Activated naive CD4-positive, alpha-beta T cell (primary cell): ENCODE measurements around the gene LSAMP.

ENCODE experiments used
- DNase-seq, 4 experiments: peaks; one replicate each; lab custom pipeline; 2025; lab: John Stamatoyannopoulos, UW

Gene LSAMP

GRCh38 chr3:116445311-116445841 lies at the start of gene LSAMP:
Gene LSAMP (minus strand): TSS chr3:116445487.
- DNase-seq, result no peak

- no peak for DNase-seq
Measured at GRCh38 chr3:116492379-116492778, 47.1 kb upstream of the LSAMP start.

DNA sequence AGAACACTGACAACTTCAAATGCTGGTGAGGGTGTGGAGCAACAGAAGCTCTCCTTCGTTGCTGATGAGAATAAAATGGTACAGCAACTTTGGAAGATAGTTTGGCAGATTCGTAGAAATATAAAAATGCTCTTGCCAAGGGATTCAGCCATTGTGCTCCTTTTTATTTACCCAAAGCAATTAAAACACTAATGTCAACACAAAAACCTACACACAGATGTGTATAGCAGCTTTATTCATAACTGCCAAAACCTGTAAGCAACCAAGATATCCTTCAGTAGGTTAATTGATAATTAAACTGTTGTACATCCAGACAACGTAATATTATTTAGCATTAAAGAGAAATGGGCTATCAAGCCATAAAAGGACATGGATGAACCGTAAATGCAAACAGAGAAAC lies 37.8 kb upstream of the LSAMP start:
- no peak for DNase-seq

DNA sequence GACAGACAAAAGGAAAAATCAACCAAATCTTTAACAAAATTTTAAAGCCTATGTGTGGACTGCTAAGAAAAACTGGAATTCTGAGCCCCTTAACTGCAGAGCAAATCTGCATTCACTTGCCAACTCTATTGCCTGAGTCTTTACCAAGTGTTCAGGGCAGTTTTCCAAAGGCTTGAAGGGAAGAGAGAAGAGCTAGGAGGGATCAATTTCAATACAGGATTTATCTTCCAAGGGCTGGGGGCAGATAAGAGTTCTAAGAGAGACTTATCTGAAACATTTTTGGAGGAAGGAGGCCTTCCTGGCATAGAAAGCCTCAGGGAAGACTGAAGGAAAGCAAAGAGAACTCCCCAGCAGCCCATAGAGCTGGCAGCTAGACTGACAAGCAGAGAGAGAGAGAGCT lies 31.4 kb upstream of the LSAMP start:
- no peak for DNase-seq

- DNase-seq, result no peak
Measured at GRCh38 chr3:116474801-116475200, 29.5 kb upstream of the LSAMP start.

DNA sequence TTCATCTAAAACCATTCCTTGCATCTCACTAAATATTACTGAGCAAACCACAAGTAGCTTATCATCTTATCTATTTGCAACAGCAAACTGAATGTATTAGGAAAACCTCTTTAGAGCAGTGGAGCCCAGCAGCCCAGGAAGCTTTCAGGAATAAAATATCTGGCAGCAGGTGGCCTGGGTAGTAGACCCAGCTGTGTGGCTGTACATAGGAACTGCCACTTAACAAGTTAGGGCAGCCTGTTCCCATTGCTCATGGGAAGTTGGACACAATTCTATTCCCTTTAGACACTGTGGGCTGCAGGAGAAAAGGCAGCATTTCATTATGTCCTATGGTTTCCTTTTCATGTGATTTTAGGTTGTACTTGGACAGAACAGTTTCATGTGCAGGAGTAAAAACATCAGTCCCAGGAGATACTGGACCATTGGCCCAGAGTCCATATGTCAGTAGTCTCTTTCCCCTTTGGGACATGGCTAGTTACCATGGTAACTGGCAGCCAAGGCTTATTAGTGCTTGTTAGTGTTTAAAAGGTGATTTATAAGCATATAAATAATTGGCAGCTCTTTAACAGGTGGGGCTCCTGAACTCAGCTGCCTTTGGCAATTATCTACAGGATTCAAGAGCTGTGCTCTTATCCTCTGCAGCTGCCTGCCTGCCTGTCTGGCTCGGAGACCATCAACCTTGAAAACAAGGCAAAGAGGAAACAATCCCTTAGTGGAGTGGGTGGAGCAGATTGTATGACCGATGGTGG lies 28.9 kb upstream of the LSAMP start:
- no peak for DNase-seq

- DNase-seq, result no peak
Measured at GRCh38 chr3:116473602-116474001, 28.3 kb upstream of the LSAMP start.

DNA sequence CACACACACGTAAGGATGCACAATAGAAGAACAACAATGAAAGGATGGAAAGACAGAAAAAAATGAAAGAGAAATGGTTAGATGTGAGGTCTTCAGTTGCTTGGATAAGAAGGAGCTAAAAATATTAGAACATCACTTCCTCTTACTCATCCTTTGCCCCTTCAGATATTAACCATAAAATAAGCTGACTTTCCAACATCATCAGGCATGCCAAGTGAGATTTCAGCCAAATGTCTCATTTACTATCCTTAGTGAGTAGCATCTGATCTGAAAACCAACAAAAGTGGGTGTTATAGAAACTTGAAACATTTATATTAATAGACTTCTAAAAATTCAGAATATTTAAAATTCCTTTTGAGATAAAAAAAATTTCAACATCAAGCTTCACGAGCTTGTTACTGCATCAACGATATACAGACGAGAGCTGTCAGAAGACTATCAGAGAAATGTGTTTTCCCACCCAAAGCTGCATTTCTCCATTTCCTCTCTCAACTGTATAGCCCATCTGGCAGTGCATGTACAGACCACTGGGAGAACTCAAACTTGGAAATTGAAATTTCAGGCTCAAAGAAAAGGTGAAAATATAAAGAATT lies 25.4 kb upstream of the LSAMP start:
- DNase-seq, result no peak

- no peak for DNase-seq
Measured at GRCh38 chr3:116469546-116469945, 24.3 kb upstream of the LSAMP start.

DNA sequence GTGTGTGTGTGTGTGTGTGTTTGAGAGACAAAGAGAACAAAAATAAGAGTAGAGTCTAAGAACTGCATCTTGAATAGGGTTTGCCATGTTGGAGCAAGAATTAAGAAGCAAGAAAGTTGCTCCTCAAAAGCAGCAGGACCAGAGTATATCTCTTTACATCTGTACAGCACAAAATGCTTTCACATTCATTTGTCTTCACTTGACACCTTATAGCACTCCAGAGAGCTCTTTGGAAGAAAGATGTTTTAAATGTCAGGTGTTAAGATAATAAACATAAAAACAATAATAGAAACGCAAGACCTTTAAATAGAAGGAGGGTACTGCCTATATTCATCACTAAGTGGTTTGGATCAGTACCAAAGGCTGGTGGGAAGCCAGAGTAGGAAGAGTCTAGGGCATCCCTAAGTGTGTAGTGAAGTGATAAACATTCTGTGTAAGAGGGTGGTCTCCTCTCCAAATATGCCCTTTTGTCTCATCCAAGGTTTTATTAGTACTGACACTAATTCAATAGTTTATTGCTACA lies 19.1 kb upstream of the LSAMP start:
- DNase-seq, result no peak

- DNase-seq, result no peak
Measured at GRCh38 chr3:116453666-116454346, 8.5 kb upstream of the LSAMP start.

GRCh38 chr3:116449546-116450350 lies 4.5 kb upstream of the LSAMP start:
- DNase-seq, result no peak

DNA sequence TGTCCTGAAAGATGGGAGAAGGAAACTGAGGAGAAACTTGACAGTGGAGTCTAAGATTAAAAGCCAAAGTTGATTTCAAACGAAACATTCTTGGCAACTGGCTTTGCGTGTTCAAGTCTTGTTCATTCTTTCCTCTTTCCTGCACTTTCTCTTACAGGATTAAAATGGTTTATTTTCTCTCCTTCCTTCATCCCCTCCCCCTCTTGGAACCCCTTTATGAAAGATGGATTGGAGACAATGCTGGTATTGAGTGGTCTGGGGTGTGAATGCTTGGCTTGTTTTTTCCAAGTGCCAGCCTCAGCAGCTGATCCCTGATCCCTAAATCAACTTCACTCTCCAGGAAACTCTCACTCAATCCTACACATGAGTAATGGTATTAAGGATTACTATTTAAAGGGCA lies 703 bp upstream of the LSAMP start:
- DNase-seq, result no peak

- DNase-seq, result no peak
Measured at GRCh38 chr3:116444819-116445310, 422 bp downstream of the LSAMP start.

DNA sequence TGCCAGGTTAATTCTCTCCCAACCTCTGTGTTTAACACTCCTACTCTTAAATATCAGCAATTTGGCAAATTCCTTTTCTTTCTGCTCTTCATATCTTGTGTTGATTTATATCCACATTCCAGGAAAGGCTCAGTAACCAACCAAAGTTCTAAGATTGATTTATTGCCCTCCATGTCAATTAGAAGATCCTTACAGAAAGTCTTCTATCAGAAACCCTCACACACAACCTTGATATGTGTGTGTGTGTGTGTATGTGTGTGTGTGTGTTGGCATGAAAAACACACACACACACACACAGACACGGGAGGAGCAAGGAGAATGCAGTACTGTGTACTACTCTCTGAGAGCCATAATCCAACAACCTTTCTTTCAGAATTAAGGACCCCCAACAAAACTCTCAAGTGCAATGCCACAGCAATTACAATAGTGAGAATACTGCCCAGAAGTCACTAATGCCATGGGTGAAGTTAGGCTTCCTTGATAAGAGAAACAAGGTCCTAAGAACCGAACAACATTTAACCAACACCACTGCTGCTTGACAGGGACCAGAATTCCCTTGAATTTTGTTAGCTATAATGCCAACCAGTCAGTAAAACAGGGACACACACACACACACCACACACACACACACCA lies 1.1 kb downstream of the LSAMP start:
- DNase-seq, result no peak

DNA sequence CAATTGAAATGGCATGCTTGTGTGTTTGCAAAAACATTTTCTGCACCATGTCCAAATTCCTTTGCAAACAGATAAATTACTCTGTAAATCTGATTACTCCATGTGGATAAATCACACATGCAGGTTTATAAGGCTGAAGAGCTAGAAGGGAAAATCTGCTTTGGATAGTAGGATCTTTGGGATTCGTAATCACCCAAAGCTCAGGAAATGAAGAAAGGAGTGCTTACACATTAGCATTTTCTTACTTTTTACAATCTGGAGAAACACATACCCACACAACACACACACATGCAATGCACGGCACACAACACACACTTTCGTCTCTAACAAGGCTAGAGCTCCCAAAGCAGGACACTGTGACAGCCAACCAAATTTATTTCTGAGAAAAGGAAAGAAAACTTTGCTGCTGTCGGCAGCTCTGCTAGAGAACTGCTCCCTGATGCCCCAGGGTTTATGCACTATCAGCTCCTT lies 2.1 kb downstream of the LSAMP start:
- DNase-seq, result no peak

- DNase-seq, result no peak
Measured at GRCh38 chr3:116442331-116443021, 2.8 kb downstream of the LSAMP start.

GRCh38 chr3:116441652-116442051 lies 3.6 kb downstream of the LSAMP start:
- DNase-seq, result no peak

DNA sequence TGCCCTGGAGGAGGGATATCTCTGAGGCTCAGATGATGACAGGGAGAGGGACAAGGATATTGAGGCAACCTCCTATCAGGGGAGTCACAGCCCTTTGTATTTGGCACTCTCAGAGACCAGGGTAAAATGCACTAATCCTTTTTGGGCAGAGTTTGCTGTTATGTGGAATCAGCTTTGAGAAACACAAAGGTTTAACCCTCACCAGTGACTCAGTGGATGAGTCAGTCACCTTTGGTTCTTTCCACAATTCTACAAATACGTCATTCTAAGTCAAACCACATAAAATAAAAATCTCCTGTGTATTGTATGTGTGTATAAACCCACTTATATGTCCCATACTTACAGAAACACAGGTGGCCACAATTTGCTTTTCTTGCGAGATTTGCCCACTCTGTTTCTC lies 5.1 kb downstream of the LSAMP start:
- DNase-seq, result no peak

DNA sequence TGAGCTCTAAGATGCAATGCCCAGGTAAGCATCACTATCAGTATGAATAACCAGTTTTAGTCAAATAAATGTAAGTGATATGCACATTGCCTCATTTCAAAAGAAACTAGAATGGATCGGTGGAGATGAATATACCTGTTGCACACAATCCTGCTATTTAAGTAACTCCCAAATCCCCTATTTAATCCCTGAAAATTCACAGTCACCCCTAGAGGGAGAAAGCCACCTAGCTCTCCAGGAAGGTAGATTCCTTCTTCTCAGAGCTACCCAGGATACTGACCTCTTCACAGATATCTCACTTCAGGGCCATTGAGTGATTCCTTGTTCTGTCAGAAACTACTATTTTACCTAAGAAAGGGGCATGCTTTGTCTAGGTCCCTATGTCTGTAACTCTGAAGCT lies 11.7 kb downstream of the LSAMP start:
- no peak for DNase-seq

GRCh38 chr3:116432795-116433194 lies 12.5 kb downstream of the LSAMP start:
- no peak for DNase-seq
